ENCODE data around the gene C9orf57.
A peak's percentile ranks its signal among the peaks of the same experiment; 100 is the strongest.

GRCh38 chr9:72038890-72039410 is 21.5 kb downstream of the C9orf57 start:
- peak; percentile 89 for TF ChIP-seq CTCF (IDR thresholded peaks at IDR 0.05)
- no peak for TF ChIP-seq ZFX (IDR thresholded peaks at IDR 0.05; ENCODE audit: borderline replicate concordance)
